GM12874 (cell line): ENCODE data around the gene PPDPF.

Experiments
- CTCF ChIP-seq: IDR thresholded peaks from 2 replicates; pipeline ENCODE4 v1.5.1; 2011; ENCODE audit warnings: low read depth, mild to moderate bottlenecking, control low read depth, low read length, moderate library complexity; ENCODE audit not compliant: insufficient read depth

The PPDPF gene

GRCh38 chr20:63513207-63513606 lies 7.4 kb upstream of the PPDPF start:
- TF ChIP-seq CTCF: no peak

- TF ChIP-seq CTCF: no peak
Observed at GRCh38 chr20:63517376-63518309, 2.9 kb upstream of the PPDPF start.

DNA sequence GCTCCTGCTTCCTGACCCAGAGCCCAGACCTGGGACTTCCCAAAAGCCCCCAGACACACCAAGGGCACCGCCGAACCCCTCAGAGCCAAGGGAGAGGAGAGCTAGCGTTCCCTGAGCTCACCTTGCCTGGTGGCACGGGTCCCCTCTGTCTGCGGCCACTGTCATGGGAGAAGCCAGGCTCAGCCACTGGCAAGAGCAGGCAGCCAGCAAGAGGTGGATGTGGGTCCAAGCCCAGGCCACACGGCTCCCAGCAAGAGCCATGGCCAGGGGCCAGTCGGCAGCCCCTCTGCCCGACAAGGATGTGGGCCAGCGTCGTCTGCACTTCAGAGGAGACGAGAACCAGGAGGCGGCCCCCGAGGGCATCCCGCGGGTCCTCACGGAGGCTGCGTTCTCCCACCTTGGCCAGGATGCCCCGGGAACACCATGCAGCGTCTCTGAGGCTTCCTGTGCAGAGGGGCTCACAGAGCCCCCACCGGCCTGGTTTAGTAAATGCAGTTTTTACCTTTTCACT lies 2.2 kb upstream of the PPDPF start:
- TF ChIP-seq CTCF: no peak

- no peak for TF ChIP-seq CTCF
Observed at GRCh38 chr20:63518946-63519667, 1.5 kb upstream of the PPDPF start.

DNA sequence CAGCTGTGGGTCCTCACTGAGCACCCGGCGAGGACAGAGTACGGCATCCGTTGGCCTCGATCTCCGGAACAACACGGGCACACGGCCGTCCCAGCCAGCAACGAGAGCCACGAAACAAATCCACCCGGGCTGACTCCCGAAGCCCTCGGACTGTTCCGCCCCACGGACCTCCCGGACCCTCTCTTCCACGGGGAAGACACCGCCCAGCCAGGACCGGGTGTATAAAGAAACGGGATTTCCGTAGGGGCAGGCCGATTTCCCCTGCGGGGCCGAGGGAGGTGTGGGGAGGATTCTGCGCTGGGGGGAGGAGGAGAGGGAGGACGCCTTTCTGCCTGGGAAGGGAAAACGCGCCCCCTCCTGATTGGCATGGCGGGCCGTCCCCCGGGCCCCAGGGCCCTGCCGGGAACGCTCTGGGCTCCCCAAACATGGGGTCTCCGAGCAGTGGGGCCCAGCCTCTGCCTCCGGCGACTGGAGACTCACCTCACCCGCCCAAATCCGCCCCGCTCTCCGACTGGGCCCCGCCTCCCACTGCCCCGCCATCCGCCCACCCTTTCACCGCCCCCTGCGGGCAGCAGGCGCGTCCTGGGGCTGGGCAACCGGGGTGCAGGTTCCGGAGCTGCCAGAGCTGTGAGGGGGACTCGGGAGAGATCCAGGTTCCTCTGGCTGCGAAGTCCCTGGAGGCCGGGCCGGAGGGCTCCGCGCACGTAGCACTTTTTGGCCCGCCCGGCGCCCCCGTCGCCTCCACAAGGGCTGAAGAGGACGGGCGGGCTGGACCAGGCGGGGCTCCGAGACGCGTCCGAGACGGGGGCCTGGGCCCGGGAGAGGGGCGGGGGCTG lies 679 bp upstream of the PPDPF start:
- 0 out of 2 replicates have a peak, but pooled peaks have one; percentile 17 for TF ChIP-seq CTCF

DNA sequence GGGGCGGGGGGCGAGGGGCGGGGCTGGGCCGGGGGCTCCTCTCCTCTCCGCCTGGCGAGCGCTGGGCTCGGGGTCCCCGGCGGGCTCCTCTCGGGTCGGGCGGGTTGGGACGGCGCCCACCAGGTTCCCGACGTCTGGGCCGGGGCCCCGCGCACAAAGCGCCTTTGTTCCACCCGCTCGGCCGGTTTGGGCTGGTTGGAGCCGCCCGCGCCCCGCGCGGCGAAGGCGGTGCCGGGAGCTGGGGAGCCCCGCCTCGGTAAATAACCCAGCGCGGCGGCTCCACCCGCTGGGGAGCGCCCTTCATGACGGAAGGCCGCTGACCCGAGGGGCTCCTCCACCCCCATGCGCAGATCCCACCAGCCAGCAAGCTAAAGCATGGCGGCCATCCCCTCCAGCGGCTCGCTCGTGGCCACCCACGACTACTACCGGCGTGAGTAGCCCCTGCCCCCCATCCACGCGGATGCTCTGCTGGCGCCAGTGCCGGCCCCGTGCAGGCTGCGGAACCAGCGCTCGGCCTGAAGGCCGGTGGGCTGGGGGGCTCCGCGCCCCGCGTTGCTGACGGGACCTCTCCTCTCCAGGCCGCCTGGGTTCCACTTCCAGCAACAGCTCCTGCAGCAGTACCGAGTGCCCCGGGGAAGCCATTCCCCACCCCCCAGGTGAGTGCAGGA lies 503 bp downstream of the PPDPF start:
- peak; percentile 22; the same call in 1 of the 2 replicates for TF ChIP-seq CTCF
